Measurements from ENCODE around the gene BAHCC1.

DNA sequence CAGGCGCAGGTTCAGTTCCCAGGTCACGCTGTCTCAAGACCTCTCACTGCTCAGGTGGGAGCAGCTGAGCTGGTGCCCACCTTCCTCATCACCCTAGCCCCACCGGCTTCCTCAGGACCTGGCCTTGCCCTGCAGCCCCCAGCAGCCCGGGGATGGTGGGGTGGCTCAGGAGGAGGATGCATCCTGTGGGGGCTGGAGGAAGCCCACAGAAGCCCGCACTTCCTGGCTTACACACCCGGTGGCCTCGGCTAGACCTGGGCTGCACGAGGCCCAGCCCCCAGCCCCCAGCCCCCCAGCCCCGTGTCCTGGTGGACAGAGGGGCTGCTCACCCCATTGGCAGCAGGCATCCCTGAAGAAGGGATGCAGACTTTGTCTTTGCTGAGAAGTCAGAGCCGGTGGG, 43.4 kb downstream of the BAHCC1 start:
- TF ChIP-seq POLR2A (IDR thresholded peaks at IDR 0.05) (no peak), POLR2AphosphoS5 (IDR thresholded peaks at IDR 0.05) (no peak)
